Fibroblast of lung (primary cell): ENCODE measurements around the gene BLACAT1.

Experiments
- EZH2 ChIP-seq: IDR thresholded peaks from 2 replicates; pipeline ENCODE4 v1.5.1; 2012; ENCODE audit warnings: low read length, control low read depth, mild to moderate bottlenecking; ENCODE audit errors: missing control alignments
- TF ChIP-seq, protein P1 (sequence below), 2 donors: IDR thresholded peaks in 1 of 2; conservative IDR thresholded peaks in 1 of 2; 1 replicate in 1 of 2; 2 replicates in 1 of 2; pipeline ENCODE4 v1.5.1; 2011 to 2012; ENCODE audit warnings: low read length in 2 of 2, control low read depth in 1 of 2, inconsistent platforms in 1 of 2, low read depth in 1 of 2, mild to moderate bottlenecking in 1 of 2

DNA sequence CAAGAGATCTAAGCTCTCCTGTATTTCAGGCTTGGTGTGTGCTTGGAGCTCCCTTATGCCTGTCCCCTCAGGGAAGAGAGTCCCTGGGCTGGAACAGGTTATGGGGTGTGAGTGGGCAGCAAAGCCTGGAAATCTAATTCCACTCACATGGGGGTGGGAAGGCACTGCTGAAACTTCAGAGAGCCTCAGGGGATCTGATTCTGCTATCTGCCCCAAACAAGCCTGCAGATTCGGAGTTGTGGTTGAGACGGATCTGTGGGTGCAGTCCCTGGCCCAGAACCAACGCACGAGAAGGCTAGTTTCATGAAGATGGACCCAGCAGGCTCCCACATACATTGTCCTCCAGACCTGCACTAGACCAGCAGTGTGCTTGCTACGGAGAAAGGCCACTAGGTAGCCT, 2.9 kb downstream of the BLACAT1 start:
- TF ChIP-seq, protein P1, sequence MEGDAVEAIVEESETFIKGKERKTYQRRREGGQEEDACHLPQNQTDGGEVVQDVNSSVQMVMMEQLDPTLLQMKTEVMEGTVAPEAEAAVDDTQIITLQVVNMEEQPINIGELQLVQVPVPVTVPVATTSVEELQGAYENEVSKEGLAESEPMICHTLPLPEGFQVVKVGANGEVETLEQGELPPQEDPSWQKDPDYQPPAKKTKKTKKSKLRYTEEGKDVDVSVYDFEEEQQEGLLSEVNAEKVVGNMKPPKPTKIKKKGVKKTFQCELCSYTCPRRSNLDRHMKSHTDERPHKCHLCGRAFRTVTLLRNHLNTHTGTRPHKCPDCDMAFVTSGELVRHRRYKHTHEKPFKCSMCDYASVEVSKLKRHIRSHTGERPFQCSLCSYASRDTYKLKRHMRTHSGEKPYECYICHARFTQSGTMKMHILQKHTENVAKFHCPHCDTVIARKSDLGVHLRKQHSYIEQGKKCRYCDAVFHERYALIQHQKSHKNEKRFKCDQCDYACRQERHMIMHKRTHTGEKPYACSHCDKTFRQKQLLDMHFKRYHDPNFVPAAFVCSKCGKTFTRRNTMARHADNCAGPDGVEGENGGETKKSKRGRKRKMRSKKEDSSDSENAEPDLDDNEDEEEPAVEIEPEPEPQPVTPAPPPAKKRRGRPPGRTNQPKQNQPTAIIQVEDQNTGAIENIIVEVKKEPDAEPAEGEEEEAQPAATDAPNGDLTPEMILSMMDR (conservative IDR thresholded peaks at IDR 0.05 in 1 of 2, IDR thresholded peaks at IDR 0.05 in 1 of 2; ENCODE audit: low read depth in 1 of 2, low read length in 2 of 2) = no peak
- no peak for TF ChIP-seq EZH2
